GM18508 (cell line): ENCODE measurements around the gene CHRM2.

Source experiments
- ATAC-seq: cut with Tn5 transposase; IDR thresholded peaks from one replicate; pipeline ENCODE4 v1.9.1; 2021; ENCODE audit warnings: moderate number of reproducible peaks; ENCODE audit not compliant: insufficient read depth, unreplicated experiment

CHRM2 gene

DNA sequence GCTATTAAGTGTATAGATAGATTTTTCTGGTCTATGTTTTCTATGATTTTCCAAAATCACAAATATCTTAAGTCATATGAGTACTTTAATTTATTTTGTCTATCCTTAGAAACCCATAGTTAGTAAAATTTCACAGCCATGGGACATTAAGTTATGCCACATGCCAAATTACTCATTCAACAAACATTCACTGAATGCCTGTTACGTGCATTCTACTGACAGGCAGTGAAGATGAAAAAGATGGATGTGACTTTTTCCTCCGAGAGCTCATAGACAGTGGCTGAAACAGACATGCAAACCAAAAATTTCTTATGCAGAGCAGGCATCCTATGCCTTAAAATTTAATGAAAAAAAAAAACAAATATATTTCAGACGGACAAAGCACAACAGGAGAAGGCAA lies 84.9 kb downstream of the CHRM2 start:
- no peak for ATAC-seq

DNA sequence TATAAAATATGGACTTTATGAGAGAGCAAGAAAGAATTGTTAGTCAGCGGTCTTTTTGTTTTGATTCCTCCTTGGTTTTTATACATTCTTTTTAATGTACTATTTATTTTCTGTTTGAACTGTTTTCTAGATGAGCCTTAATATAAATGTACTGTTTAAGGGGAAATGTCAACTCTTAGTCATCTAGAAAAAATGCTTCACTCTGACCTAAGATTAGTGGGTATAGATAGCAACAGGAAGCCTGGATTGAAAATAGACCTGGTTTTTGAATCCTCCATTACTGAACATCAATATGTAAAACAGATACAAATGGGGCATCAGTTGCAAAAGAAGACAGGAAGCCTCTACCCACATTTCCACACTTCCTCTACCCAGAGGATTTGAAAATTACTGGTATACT lies 87.8 kb downstream of the CHRM2 start:
- no peak for ATAC-seq

DNA sequence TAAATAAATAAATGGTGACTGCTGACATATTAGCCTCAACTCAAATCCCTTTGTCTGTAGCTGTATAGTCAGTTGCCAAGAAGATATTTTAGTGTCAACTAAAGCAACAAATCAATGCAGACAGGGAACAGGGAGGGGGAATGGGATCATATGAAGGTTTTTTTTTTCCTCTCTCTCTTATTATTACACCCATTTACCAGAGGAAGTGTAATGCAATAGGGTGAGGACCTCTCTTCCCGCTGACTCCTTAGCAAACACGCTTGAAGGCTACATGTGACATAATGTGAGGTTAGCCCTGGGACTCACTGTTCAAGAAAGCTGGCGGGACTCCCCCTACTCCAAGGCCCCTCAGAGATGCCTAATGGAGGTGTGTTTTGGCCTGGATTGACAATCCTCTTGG lies 88.2 kb downstream of the CHRM2 start:
- ATAC-seq, result no peak

DNA sequence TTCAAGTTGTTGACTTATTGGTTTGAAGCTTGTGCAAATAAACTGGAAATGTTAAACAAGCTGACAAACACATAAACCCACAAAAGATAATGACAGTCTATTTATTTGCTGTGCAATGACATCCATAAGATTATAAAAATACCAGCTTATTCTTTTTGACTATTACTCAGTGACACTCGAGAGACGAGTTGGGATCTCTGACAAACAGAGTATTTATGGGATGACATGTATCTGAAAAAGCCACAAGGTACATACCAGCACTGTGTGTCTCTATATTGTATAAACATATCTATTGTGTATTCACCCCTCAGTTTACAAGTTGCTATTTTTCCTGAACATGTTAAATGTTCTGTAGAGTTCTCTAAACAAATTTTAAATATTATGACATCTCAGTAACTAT lies 88.9 kb downstream of the CHRM2 start:
- ATAC-seq, result no peak

DNA sequence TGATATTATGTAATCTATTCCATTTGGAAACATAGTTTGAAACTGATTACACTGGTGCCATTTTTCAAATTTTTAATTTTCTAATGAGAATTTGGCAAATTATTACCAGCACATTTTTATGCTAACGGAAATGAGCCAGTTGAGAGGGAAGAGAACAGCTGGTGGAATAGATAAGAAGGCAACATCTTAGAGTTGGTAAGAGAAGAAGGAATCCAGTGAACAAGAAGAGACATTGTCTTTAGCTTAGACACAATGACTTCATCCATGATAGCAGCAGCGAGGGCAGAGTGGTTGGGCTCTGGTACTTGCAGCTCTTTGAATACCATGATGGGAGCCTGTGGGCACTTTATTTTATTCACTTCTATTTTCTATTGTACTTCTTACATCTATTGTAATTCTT lies 89.6 kb downstream of the CHRM2 start:
- no peak for ATAC-seq

DNA sequence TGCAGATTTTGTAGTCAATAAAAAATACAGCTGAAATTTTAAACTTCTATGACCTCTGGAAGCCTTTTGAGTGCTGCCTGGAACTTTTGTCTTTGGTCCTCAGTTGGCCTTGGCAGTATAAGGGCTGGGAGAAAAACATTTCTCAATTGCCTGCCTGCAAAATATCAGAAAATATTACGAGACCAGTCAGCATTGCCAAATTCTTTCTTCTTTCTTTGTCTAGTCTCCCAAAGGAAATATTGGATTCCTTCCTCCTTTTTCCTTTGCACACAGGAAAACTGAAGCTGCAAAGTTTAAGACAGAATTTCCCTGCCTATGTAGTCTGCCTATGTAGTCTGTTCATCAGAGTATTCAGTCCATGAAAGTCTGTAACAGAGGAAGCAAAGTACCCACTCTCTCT lies 95.9 kb downstream of the CHRM2 start:
- ATAC-seq, result no peak

DNA sequence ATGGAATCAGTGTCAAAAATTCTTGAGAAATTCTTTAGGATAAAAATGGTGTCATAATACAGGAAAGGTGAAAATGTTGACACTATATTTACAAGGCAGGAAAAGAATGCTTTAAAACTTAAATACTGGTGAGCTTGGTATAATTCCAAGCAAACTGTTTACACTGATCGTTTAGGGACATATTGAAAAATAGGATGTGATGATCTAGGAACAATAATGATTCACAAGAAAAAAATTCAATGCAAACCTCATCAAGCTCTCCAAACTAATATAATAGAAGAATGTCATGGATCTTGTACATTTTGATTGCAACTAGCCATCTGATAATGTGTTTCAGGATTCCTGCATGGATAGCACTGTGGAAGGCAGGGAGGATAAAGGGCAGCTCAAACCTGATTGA lies 98.4 kb downstream of the CHRM2 start:
- ATAC-seq, result no peak

DNA sequence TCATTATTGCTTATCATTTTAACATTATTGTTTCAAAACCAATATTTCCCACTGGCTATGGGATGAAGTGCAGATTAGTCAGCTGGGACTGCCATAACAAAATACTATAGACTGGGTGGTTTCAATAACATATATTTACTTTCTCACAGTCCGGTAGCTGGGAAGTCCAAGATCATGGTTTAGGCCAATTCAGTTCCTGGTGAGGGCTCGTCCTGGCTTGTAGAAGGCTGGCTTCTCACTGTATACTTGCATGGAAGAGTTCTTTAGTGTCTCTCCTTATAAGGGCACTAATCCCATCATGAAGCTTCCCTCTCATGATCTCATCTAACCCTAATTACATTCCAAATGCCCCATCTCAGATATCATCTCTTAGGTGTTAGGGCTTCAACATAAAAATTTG lies 101.3 kb downstream of the CHRM2 start:
- no peak for ATAC-seq

DNA sequence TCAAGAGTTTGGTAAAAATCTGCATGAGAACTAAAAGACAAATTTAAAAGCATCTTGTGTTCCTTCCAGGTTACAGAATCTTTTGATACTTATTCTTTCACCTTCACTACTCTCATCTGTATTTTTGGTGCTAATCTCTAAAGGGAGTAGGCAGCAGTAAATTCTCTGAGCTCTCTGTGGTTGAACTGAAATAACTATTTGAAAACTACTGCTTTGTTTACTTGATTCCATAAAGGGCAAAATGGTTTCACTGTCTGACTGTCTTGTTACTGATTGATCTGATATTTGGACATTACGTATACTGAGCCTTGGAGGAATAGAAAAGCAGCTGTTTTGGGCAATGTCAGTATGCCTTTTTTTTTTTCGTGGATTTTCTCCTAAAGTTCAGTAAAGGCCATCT lies 103.3 kb downstream of the CHRM2 start:
- no peak for ATAC-seq

DNA sequence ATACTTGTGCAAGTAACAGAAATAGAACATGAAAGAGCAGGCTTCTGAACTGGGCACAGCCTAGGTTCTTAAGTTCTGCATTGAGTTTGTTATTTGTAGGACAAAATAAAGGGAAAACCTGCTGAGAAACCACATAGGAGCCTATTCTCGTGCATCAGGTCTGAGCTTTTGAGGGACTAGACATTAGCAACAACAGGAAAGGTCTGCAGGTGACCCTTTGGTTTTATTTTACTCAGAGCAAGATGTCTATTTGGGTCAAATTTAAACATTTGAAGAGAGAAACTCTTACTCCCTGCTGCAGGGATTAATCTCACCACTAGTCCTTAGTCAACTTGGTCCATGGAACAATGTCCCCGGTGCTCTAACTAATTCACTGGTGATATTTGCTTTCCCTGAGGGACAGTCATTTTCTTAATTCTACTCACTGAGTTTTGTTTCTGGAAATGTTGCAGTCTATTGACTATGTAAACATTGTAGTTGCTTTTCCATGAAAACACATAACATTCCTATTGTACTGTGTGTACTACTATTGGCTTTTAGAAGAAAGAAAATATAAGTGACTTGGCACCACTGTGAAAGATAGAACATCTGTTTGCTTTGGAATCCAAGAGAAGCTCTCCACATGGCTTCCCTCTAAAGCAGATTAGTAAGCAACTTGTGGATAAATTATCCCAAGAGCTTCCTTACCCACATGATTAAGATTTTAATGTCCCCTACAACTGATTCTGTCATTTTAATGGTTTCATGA lies 108.2 kb downstream of the CHRM2 start:
- no peak for ATAC-seq

DNA sequence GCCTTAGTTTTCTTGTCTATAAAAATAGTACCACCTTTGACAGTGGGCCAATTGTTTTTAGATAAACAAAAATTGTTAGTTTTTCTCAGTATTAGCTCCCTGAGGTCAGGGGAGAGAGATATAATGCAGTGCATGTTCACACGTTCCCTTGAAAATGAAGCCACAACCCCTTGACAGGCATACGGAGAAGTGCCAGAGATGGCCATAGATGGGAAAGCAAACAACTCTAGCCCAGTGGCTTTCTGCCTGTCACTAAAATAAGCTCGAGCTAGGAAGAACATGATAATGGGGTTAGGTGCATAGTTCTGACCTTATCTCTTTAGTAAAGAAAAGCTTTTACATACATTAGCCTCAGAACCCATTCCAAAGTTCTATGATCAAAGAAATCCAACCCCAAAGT lies 124.9 kb downstream of the CHRM2 start:
- ATAC-seq, result no peak

DNA sequence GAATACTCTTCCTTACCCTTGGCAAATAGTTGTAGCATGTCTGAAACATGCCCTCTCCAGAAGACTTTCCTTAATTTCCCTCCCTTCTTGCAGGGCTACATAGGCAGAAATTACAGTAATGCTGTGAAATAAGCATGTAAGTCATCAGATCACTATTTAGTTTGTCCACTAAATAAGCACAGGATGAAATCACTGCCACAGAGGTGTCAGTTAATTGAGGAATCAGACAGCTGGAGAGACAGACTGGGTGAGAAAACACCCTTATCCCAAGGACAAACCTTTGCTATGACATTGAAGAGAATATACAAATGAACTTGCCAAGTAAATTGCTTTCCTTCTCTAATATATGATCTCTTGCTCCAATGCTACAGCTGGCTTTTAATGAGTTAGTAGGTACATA lies 129.3 kb downstream of the CHRM2 start:
- ATAC-seq, result no peak

DNA sequence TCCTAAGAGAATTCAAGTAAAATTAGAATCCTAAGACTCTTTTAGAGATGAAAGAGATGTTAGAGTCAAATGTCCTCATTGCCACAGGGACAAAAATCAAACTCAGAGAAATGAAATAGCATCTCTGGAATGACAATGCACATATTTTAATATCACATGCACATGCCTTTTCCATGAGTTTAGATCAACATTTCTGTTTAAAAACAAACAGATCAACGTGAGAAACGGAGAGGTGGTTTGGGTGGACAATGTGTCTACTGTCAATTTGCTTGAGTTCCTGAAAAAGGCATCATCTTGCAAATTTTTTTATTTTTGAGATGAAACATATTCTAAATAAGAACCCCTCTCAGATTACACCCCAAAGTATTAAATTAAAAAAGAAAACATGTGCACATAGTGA lies 130.0 kb downstream of the CHRM2 start:
- ATAC-seq, result no peak

DNA sequence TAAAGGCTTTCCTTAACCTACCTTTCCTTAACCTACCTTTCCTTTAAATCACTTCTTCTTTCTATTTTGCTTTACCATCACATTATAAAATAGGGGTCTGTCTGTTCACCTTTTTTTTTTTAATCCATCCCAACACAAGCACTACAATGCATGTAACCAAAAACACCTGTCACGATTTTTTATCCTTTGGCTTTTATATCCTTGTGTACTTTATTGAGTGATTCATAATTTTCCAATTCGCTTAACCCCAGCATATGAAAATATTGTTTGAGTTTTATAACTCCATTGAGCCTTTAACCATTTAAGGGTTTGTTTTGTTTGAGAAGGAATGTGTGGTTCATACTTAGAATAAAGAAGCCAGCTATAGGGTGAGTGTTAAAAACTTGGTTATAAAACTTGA lies 132.2 kb downstream of the CHRM2 start:
- ATAC-seq, result no peak

DNA sequence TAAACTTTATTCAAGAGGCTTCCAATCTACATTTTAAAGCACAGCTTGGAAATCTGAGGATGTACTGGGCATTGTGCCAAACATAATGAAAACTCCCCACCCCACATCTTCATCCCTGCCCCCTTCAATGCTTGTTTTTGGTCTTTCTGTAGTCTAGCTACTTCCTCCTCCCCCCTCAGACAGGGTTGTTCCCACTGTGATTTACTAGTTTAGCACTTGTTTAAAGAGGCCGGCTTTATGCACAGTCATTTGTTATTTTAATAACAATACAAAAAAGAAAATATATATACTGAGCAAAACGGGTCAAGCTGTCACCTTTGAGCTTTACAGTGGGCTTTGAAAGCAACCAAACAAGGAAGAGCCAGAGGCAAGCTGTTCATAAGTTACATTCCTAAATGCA lies 132.6 kb downstream of the CHRM2 start:
- no peak for ATAC-seq

DNA sequence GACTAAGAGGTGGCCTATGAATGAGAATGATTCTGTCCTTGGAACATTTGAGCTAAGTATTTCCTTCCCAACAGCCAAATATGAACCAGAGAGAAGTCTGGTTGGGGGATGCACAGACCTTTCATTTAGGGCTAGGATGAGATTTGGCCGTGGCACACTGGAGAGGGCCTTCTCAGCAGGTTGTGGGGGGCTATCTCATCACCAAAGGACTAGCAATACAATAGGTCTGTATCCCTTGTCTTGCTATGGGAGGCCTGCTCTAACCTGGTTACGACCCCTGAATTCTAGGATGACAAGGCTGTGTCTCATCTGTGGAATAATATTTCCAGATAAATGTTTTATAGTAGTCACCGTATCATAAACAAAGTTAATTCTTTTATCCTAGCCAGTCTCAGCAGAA lies 133.0 kb downstream of the CHRM2 start:
- ATAC-seq, result no peak

DNA sequence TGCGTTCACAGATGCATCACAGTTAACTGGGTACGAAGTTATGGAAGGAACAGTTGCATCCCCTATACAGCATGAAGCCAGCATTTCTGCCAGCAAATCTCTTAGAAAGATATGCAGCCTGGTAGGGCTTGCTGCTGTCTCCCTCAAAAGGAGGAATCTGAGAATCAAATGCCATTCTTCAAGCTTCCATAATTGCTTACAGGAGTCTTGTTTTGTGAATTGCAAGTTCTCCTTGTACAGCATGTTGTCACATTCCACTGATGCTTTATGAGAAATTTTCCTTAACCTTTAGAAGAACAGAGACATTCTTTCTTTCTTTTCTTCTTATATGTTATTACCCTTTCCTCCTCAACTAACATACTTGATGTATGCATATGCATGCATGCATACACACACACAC lies 134.6 kb downstream of the CHRM2 start:
- ATAC-seq, result no peak

DNA sequence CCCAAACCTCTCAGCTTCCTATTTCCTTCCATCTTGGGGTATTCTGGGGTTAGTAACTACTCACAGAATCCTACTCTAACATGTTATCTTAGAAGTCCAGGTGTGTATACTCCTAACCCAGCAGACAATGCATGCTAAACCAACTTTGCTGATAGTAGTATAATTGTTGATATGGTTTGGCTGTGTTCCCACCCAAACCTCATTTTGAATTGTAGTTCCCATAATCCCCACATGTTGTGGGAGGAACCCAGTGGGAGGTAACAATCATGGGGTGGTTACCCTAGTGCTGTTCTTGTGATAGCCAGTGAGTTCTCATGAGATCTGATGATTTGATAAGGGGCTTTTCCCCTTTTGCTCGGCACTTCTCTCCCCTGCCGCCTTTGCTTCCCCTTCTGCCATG lies 135.1 kb downstream of the CHRM2 start:
- ATAC-seq, result no peak

DNA sequence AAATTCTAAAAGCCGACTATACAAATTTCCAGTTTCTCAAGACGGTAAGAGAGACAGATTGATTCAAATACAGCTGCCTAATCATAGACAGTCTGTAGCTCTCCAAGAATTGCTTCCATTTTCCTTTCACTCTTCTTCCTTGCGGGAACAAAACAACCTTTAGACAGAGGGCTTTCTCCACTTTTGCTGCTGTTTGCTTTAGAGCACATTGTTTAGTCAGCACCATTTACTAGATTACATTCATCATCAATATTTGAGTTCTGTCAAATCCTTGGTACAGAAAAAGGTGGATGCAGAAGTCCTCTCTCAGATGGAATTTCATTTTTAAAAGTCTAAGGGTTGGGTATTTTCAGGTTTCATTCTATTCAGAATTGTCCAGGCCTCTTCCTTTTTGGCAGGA lies 137.4 kb downstream of the CHRM2 start:
- no peak for ATAC-seq

DNA sequence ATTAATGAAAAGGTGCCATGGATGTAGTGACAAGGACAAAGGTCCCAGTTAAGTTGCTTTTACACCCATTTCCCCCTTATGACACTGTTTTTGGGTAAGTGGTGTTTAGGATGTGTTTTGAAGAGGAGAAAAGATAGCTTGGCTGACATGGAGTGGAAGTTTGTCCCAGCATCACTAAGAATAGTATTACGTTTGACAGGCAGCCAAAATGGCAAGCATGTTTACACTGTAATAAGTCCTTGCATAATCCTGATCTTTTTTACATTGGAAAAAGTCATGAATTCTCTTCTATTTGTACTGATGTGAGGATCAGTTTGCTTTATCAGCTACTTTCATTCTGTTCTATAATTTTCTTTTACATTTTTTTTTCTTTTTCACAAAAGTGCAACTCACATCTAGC lies 137.8 kb downstream of the CHRM2 start:
- no peak for ATAC-seq

DNA sequence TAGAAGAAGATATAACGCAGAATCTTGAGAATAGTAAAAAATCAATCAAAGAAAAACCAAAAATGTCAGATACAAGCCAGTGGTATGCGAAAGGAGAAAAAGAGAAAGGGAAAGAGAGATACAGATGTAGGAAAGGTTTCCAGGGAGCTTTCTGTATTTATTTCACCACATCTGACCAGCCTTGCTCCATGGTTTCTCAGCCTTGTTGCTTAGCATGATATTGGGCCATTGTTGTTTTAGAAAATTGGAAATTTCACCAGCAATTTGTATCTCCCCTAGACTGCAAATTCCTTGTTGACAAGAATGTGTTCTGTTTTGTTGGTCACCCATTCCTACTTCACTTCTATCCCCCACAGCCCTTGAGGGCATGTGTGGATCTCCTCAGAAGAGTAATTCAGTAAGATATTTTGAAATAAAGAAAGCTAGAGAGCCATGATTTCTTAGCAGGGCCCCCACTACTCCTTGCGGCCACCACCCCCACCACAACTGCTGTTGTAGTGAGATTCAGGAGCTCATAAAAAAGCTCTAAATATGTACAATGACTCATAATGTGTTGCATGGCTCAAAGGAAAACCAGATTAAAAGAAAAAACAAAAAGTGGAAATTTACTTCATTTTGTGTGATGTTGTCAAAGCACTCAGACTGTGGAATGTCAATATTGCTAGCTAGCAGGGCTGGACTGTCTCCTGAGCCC lies 138.7 kb downstream of the CHRM2 start:
- ATAC-seq, result no peak

DNA sequence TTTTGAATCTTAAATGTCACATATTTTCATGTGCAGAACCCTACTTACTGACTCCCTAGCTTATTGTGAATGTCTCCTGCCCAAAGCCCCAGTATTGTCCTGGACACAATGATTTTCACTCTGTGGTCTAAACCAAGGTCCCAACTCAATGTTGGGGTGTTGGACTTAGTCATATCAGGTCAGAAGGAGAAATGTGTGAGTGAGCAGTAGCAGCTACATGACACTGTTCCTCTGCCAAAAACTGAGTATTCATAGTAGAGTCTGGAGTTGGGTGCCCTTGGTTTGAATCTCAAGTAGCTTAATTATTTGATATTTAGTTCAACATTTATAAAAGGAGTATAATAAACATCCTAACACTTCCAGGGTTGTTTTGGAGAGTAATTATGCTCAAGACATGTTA lies 141.0 kb downstream of the CHRM2 start:
- no peak for ATAC-seq
